Bronchial epithelial cell (primary cell): Measurements from ENCODE around the gene ARSI. TPM values are rescaled to one million over a fixed set of nuclear protein-coding genes. Genes with fewer than 3 reads are reported as not detected.

ENCODE experiments used
- DNase-seq: peaks from one replicate; pipeline ENCODE4 v3.0.0-alpha.2; 2010; ENCODE audit warnings: low read depth
- FAIRE-seq: peaks from 2 replicates; lab custom pipeline; 2011; peaks lifted over from hg19 to GRCh38; lab: Jason Lieb, UNC
- H3K27me3 ChIP-seq: 2 replicates; pipeline ENCODE4 v1.5.1; 2011; ENCODE audit warnings: low read length; ENCODE audit not compliant: control insufficient read depth, insufficient read depth
- H3K36me3 ChIP-seq: 2 replicates; pipeline ENCODE4 v1.5.1; 2011; ENCODE audit warnings: low read length; ENCODE audit not compliant: control insufficient read depth, insufficient read depth
- H3K4me3 ChIP-seq: 2 replicates; pipeline ENCODE4 v1.5.1; 2011; ENCODE audit warnings: mild to moderate bottlenecking, low read depth, low read length, control low read depth
- total RNA-seq: library from RNA; depleted of rRNA; stranded (reverse); fragments of >200 nt; gene quantifications from 2 replicates; pipeline ENCODE4 v1.2.1, GENCODE V29; 2014
- TF ChIP-seq, protein P1 (sequence below): IDR thresholded peaks from 2 replicates; pipeline ENCODE4 v1.5.1; 2011; ENCODE audit warnings: mild to moderate bottlenecking, moderate library complexity, low read length, control low read depth, inconsistent platforms; ENCODE audit not compliant: insufficient read depth, severe bottlenecking

ARSI gene
- total RNA-seq, 1 donor from 2014 or later: 5.8 TPM

GRCh38 chr5:150340614-150341255 is 38.0 kb upstream of the ARSI start:
- H3K27me3 ChIP-seq: no peaks in the 10 kb centered on the region
- TF ChIP-seq, protein P1, sequence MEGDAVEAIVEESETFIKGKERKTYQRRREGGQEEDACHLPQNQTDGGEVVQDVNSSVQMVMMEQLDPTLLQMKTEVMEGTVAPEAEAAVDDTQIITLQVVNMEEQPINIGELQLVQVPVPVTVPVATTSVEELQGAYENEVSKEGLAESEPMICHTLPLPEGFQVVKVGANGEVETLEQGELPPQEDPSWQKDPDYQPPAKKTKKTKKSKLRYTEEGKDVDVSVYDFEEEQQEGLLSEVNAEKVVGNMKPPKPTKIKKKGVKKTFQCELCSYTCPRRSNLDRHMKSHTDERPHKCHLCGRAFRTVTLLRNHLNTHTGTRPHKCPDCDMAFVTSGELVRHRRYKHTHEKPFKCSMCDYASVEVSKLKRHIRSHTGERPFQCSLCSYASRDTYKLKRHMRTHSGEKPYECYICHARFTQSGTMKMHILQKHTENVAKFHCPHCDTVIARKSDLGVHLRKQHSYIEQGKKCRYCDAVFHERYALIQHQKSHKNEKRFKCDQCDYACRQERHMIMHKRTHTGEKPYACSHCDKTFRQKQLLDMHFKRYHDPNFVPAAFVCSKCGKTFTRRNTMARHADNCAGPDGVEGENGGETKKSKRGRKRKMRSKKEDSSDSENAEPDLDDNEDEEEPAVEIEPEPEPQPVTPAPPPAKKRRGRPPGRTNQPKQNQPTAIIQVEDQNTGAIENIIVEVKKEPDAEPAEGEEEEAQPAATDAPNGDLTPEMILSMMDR: no peak
- no peaks in the 10 kb centered on the region for H3K36me3 ChIP-seq
- no peak overlapping the region for H3K4me3 ChIP-seq
- FAIRE-seq: no peak
- DNase-seq: no peak

DNA sequence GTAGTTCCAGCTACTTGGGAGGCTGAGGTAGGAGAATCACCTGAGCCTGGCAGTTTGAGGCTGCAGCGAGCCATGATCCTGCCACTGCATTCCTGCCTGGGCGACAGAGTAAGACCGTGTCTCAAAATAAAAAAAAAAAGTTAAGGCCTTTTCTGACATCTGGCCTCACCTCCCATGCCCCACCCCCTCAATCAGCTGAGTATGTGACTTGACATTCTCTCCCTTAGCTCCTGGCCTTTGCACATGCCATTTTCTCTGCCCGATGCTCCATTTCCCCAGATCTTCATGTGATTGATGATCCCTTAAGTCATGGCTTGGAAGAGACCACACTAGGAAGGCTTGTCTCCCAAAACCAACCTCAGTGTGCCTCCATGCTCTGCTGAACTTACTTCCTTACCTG is 37.1 kb upstream of the ARSI start:
- Histone ChIP-seq H3K36me3 (no peaks in the 10 kb centered on the region), H3K4me3 (no peak overlapping the region), H3K27me3 (no peaks in the 10 kb centered on the region)
- FAIRE-seq (no peak), DNase-seq (no peak)
- TF ChIP-seq, protein P1: no peak

GRCh38 chr5:150339165-150339564 is 36.5 kb upstream of the ARSI start:
- H3K27me3 ChIP-seq: no peaks in the 10 kb centered on the region
- H3K4me3 ChIP-seq: no peak overlapping the region
- FAIRE-seq (no peak), DNase-seq (no peak)
- no peaks in the 10 kb centered on the region for H3K36me3 ChIP-seq
- TF ChIP-seq, protein P1: no peak

GRCh38 chr5:150338546-150338945 is 35.8 kb upstream of the ARSI start:
- H3K27me3 ChIP-seq: no peaks in the 10 kb centered on the region
- DNase-seq (no peak), FAIRE-seq (no peak)
- no peak overlapping the region for H3K4me3 ChIP-seq
- H3K36me3 ChIP-seq: no peaks in the 10 kb centered on the region
- TF ChIP-seq, protein P1: no peak

DNA sequence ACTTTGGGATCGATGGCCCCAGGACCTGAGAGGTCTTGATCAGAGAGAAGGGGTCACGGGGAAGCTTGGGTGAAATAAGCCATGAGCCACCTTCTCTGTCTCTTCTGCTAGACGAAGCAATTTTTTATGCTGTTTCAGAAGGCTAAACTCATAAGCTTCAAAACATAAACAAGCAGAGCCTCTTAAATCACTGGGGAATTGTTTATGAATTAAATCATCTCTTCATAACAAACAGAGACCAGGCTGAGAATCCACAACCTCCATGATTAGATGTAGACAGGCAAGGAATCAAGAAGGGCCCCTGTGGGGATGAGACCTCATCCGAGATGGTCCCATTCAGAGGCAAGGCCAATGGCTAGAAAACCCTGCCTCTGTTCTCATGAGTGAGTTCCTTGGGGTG is 33.1 kb upstream of the ARSI start:
- no peaks in the 10 kb centered on the region for H3K27me3 ChIP-seq
- FAIRE-seq: no peak
- TF ChIP-seq, protein P1: no peak
- H3K4me3 ChIP-seq: no peak overlapping the region
- DNase-seq: no peak
- no peaks in the 10 kb centered on the region for H3K36me3 ChIP-seq

GRCh38 chr5:150333400-150333799 is 30.7 kb upstream of the ARSI start:
- FAIRE-seq: no peak
- TF ChIP-seq, protein P1: no peak
- H3K4me3 ChIP-seq: no peak overlapping the region
- no peaks in the 10 kb centered on the region for H3K27me3 ChIP-seq
- no peak for DNase-seq
- no peaks in the 10 kb centered on the region for H3K36me3 ChIP-seq
